ENCODE measurements around the gene DEPDC5.
A peak's percentile ranks its signal among the peaks of the same experiment; 100 is the strongest.

Gene DEPDC5

DNA sequence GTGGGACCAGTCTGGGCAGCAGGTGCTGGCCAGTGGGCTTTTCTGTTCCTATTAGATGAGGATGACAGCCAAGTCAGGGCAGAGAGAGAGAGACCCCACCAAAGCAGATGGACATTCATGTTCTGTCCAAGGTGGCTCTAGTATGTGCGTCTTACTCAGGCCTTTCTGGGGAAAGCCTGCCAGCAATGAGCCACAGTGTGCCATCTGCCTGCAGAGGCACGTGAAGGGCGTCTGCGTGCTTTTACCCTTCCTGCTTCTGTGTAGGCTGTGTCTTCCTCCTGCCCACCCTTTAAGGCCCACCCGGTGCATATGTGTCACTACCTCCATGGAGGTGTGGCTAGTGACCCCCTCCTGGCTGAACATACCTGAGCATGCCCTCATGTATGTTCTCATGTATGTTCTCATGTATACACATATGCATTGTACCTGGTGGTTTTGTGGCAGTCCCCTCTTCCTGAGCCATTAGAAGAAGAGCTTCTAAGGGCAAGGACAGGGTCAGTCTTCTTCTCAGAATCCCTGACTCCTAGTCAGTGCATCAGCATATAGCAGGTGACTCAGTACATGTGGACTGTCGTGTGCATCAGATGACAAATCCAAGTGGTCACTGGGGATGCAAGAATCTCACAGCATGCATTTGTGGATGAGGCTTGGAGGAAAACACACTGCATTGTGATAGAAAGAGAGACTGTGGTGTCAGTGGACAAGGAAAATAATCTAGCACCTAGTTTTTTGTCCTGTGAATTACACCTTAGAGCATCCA, 100.1 kb downstream of the DEPDC5 start:
- no peak for DNase-seq

DNA sequence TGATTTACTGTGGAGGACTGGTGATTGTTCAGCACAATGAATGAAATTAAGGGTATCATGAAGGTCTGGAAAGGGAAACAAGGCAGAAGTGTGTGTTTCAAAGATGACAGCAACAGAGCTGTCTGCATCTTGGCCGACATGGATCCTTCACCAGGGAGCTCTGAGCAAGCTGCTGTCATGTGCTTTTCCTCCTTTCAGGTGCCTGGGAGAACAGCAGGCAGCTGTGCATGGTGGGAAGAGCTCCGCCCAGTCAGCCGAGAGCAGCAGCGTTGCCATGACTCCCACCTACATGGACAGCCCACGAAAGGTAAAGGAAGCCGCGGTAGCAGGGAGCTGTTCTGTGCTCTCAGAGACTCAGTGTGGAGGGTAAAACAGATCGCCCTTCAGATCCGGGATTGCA, 103.4 kb downstream of the DEPDC5 start:
- peak; percentile 91 for DNase-seq

DNA sequence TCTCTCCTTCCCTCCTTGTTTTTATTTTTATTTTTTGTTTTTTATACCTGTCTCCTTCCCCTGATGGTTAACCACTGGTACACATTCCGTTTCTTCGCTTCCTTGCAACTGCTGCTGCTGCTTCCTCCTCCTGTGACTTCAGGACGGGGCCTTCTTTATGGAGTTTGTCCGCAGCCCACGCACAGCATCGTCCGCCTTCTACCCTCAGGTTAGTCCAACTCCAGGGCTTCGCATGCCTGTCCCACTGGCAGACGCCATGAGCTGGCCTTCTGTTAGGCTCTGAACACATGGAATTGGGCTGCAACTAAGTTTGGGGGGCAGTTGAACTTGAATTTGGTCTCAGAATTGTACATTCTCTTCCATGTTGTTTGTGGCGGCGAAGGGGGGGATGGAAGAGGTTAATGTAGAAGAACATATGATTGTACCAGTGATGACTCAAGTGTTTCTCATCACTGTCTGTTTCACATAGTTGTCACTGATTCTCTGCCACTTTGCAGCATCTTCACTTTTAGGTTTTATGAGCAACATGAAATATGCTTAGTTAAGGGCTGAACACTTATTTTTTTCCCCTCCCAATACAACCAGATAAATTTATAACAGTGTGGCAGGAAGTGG, 107.5 kb downstream of the DEPDC5 start:
- no peak for DNase-seq

DNA sequence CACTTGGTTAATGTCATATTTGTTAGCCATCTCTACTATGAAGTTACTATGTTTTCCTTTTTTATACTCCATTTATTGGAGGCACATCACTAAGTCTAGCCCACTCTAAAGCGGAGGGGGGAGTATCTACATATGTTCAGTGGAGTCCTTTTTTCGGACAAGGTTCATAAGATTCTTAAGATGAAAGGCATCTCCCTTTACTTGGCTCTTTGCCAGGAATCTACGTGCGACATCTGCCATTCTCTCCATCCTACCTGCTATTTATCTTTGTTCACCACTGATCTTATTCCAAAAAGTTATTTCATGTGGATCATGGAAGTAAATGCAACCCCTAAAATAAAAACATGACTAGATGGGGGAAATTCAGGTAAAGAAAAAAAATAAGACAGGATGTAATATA, 113.1 kb downstream of the DEPDC5 start:
- no peak for DNase-seq

DNA sequence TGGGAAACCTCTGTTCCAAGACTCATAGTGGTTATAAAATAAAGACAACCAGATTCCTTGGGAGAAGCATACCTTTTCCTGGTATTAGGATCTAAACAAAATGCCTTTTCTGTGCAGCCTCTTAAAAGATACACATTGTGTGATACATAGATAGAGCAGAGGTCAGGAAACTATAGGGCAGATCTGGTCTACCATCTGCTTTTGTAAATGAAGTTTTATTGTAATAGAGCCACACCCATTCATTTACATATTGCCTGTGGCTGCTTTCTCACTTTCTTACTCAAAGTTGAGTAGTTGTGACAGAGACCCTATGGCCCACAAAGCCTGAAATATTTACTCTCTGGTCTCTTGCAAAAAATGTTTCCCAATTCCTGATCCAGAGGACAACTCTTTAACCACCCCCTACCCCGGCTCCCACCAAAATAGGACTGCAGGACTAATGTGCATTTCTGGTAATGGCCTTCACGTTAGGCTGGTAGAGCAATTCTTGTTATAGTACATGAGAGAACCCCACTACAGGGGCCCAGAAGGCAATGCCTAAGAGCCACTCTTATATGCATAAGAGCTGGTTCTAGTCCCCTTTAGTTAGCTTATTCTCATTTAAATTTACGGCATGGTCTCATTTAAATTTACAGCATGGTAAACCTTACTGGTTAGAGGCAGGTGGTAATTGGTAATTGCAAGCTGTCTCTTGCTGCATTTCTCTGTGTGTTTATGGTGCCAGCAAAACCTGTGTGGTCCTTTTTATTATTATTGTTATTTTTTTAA, 113.8 kb downstream of the DEPDC5 start:
- no peak for DNase-seq

DNA sequence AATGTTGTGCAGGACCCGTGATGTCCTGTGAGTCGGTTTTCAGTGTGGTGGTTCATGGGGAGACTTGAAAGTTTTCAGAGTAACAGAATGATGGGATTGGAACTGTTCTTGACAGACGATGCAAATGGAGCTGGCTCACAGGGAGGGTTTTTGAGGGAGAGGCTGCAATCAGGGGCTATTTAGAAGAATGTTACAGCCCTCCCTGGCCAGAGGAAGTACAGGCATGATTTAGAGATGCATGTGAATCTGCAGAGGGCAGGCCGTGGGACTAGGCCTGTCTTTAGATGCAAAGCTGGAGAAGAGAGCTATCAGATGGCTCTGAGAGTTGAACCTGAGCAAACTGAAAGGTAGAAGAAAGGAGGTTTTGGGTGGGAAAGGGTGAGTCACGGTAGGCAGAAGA, 115.9 kb downstream of the DEPDC5 start:
- no peak for DNase-seq

DNA sequence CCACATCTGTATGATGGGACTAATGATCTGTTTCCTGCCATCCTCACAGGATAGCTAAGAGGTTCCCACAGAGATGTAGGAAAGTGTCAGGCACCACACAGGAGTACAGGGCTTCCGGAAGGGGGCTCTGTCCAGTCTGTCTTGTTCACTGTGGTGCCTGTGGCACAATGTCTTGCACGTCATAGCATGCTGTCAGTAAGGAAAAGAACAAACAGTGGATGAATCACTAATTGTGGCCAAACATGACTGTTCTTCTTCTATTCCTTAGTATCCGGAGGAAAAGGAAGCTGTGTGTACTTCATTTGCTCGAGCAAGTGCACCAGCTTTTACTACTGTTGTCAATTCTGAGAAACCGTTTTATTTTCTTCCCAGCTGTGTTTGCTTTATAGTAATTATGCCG, 117.1 kb downstream of the DEPDC5 start:
- no peak for DNase-seq

DNA sequence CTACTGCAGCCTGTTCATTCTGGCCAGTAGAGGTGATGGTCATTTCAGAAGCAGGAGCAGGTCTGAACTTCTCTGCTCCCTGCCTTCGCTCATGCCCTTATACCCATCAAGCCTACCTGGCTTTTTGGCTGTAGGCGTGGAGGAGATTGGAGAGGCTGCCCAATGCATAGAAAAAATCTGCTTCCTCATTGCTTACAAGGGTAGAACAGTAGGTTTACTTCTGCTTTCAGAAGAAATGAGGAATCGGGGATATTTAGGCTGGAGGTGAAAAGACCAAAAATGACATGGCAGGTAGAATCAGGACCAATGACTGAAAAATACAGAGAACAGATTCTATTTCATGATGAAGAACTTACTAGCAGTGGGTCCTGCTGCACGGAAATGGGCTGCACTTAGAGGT, 117.7 kb downstream of the DEPDC5 start:
- no peak for DNase-seq

DNA sequence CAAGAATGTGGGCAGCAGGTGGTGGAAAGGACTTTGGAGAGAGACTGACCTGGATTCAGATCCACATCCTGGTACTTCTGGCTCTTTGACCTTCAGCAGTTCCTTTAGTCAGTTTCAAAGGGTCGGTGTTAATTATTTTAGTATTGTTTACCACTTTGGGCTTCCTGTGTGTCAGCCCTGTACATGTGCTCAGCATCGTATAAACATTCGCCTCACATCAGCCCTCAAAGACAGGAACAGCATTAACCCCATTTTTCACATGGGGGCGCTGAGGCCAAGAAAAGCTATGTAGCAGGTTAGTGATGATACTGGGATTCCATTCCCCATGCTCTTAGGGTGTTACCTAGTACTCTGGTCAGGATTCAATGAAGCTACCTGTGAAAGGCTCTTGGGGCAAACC, 118.4 kb downstream of the DEPDC5 start:
- no peak for DNase-seq

DNA sequence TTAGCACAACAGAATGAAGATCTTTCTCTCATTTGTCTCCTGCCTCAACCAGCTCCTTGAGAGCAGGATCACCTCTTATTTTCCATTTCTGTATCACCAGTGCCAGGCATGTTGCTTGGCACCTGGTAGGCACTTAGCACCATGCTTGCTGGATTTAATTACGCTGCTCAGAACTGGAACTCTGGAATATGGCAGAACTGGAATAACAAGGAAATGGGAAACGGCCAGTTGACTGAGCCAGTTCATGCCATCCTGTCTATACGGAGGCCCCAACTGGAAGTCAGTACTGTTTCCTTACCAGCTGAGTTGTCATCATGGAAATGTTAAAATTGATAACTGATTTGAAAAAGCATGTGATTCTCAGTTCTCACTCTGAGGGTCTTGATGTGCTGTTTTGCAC, 121.0 kb downstream of the DEPDC5 start:
- DNase-seq, result no peak

DNA sequence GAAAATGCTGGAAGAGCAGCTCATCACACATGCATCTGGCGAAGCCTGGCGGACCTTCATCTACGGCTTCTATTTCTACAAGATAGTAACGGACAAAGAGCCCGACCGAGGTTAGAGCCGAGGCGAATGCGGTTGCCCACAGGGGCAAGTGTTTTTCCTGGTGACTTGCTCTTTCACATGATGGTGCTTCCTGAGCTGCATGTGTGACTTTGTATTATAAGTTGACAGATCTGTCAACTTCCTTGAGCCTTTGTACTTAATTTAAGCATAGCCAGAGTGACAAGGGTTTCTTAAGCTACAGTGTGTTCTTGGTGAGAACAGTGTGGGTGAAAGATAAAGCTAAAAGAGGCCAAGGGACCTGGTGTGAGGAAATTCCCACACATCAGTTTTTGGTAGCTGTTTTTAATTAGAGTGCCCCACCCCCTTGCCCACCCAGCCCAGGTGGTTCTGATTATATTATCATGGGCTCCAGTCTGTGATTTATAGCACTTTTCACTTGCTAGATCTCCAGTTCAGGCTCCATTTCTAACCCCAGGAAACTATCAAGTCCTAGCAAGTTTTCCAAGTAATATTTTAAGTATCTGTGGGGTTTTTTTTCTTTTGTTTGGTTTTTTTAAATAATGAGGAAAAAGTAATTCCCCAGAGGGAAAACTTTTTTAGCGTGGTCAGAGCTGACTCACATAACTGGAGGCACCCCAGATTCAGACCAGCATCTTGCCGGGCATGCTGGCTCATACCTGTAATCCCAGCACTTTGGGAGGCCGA, 122.5 kb downstream of the DEPDC5 start:
- DNase-seq, result no peak

DNA sequence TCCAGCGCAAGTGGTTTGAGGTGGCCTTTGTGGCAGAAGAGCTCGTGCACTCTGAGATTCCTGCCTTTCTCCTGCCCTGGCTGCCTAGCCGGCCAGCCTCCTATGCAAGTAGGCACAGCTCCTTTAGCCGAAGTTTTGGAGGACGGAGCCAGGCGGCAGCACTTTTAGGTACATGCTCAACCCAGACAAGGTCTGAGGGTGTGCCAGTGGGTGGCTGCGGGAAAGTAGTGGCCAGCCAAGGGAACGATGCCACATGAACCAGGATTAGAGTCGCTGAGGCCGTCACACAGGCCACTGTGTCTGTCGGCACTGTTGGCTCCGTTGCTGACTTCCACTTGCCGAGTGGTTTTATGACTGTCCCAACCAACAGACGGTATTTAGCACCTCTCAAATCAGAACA, 125.8 kb downstream of the DEPDC5 start:
- DNase-seq, result no peak

DNA sequence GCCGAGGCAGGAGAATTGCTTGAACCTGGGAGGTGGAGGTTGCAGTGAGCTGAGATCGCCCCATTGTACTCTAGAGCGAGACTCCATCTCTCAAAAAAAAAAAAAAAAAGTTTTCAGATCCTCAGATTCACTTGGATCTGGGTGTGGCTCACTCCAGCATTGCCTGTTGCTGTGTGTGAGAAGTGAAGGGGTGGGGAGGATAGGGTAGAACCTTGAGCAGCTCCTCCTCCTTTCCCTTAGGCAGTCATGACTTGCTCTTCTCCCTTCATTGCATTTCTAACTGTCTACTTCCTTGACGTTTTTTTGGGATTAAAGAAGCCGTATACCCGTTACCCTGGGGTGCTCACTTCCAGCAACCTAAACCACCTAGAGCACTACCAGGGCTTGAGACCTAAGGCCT, 127.4 kb downstream of the DEPDC5 start:
- DNase-seq, result no peak

DNA sequence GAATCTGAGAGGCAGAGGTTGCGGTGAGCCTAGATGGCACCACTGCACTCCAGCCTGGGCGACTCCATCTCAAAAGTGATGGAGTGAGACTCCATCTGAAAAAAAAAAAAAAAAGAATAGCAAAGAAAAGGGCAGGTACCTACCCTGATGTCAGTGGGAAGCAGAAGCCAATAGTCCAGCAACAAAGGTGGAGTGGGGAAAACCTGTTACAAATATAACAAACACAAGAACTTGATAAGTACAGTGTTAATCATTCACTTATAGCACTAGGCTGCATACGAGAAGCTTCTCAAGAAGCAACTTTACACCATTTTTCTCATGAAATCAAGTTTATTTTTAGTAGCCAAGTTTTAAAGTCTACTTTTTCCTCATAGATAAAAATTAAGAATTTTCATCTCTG, 128.0 kb downstream of the DEPDC5 start:
- no peak for DNase-seq

DNA sequence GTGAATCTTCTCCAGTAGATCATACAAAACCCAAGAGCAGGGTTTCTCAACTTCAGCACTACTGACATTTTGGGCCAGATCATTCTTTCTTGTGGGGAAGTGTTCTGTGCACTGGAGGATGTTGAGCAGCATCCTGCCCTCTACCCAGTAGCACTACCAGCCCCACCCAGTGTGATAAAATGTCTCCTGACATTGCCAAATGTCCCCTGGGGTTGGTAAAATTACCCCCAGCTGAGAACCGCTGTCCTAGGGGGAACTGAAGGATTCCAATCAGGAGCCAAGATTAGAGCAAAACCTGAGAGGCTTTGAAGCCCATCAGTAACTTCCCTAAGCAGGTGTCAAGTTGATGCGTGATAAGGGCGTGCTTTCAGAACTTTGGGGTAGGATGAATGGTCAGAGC, 129.2 kb downstream of the DEPDC5 start:
- no peak for DNase-seq

DNA sequence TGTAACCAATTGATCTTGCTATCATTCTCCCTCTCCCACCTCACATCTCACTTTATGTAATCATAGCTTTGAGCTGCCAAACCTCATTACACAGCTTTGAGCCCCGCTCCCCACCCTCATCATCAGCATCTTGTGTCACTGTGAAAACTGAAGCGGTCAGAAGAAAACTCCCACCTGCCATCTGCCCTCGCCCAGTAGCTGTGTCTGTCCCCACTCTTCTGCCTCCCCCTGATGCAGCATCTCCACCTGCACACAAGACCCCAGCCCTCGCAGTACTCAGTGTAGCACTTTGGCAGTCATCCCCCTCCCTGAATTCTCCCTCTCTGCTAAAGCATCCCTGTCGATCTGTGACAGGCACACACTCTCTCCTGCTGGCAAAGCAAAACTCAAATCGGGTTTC, 130.2 kb downstream of the DEPDC5 start:
- no peak for DNase-seq

DNA sequence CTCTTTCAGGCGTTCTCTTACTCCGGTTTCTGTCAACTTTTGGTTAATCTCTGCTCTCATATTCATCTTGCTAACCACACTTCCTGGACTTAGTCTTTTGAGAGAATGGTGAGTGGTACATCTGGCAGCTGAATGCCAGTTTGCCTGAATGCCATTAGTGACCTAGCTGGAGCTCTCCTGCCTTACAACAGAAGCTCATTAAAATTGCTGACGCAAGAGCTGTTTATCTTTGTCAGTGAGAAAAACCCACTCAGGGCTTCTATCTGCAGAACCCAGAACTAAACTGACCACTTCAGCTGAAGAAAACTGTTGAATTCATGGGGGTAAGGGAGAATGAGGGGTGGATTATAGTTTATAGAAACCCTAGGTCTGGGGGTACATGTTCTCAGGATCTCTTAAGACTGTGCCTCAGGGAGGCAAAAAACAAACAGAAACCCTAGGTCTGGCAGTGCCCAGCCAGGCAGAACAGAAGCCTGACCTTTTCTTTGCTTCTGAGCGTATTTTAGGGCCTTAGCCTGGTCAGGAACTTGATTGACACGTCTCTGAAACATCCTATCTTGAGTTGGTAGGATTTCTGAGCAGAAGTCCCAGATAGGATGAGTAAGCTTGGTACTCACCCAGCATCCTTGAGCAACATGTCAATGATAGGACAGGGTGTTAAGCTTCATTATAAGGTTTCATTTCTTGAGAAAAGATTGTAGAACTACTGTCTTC, 137.7 kb downstream of the DEPDC5 start:
- peak; percentile 18 for DNase-seq

DNA sequence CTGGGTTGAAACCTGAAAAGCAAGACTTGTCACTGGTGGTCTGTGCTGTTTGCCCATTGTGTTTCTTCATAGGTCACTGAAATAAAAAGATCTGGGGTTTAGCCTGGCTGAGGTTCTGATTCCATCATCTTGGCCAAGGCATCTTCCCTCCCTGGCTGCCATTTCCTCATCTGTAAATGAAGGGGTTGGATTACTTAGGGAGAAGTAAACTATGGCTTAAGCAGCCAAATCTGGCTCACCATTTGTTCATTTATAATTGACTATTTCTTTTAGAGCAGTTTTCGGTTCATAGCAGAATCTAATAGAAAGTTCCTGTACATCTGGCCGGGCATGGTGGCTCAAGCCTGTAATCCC, 138.2 kb downstream of the DEPDC5 start:
- no peak for DNase-seq

DNA sequence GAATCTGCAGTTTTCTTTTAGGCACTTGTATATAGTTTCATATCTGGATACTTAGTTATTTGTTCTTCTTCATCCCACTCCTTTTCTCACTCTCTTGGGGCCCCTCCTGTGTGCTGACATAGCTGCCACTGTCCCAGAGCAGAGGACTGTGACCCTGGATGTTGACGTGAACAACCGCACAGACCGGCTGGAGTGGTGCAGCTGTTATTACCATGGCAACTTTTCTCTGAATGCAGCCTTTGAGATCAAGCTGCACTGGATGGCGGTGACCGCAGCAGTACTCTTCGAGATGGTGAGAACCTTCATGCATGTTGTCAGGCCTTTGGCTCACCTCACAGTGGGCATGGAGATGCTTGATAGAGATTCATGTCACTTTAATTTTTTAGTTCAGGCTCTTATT, 139.6 kb downstream of the DEPDC5 start:
- DNase-seq, result no peak

DNA sequence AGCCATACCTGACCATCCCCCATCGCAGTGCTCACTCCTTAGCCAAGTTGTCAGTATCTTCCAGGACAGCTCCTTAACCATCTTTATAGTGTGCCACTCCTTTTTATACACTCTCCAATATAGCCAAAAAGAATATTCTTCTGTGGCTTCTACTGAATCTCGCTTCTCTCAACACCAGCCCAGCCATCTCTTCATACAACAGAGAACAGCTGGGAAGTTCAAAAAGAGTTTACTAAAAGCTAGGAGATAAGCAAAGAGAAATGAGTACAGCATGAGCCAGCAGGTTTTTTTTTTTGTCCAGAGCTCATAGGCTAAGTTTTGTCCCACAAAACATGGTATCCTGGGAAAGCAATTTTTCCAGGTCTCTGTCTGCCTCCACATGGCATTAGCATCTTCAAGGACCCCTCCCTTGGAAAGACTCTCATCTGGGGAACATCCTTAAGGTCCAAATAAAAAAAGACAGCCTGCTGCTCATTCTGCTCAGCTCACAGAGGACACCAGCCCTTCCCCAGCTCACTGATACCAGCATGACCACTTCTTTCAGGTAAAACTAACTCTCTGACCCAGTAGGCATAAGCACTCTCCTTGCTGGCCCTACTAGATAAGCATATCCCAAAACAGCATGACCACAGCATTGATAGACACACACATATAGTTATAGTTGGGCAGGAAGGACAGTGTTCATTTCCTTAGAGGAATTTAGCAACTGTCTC, 141.7 kb downstream of the DEPDC5 start:
- DNase-seq, result no peak

DNA sequence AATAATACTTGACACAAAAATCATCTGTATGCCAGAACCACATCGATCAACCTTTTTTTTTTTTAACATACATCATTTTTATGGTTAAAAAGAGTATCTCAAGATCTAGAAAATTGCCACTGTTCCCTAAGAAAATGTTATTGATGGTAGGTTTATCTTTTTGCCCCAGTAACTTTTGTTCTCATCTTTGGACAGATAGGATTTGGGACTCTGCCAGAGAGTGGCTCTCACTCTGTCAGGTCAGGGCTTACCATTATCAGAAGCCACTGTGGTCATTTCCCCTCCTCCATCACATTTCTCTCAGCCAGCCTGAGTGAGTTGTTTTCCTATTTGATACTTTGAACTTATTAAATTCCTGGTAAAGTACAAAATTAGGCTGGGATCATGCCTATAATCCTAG, 142.7 kb downstream of the DEPDC5 start:
- no peak for DNase-seq

All from NCI-H2029 (cell line).